ENCODE measurements around the gene HS2ST1. TPM values are rescaled to one million over a fixed set of nuclear protein-coding genes. Genes with fewer than 3 reads are reported as not detected.

Gene HS2ST1
- total RNA-seq, 1 experiment from 2014 or later: 30.1 TPM

- TF ChIP-seq ZBTB33 (IDR thresholded peaks at IDR 0.05; ENCODE audit: extremely low read depth, insufficient replicate concordance, low read length) (no peak), ZFX (IDR thresholded peaks at IDR 0.05) (no peak), EZH2phosphoT487 (IDR thresholded peaks at IDR 0.05; ENCODE audit: borderline replicate concordance) (no peak), YY1 (IDR thresholded peaks at IDR 0.05; ENCODE audit: extremely low read depth, insufficient replicate concordance, low read depth, low read length) (no peak), EGR1 (IDR thresholded peaks at IDR 0.05; ENCODE audit: low read depth) (no peak)
Measured at GRCh38 chr1:86906419-86906818, 8.0 kb upstream of the HS2ST1 start (continued).

- CTCF ChIA-PET: no interaction called here
- Histone ChIP-seq H3K27ac (ENCODE audit: low read depth, low read length) (no peak overlapping the region), H3K4me3 (replicated peaks in 1 of 2; ENCODE audit: low read depth in 1 of 2, low read length in 2 of 2) (peak overlapping the region; percentile 92 to 94), H3K9ac (ENCODE audit: low read length) (peak overlapping the region; percentile 95), H2AFZ (ENCODE audit: low read depth, low read length, poor library complexity, severe bottlenecking) (no peak overlapping the region), H4K20me1 (ENCODE audit: insufficient read depth) (no peaks in the 10 kb centered on the region), H3K36me3 (ENCODE audit: control insufficient read depth in 1 of 2, insufficient read depth in 2 of 2, low read length in 2 of 2) (no peaks in the 10 kb centered on the region), H3K4me2 (ENCODE audit: low read length) (peak overlapping the region; percentile 73), H3K9me2 (ENCODE audit: insufficient read depth) (no peaks in the 10 kb centered on the region), H3K4me1 (ENCODE audit: control insufficient read depth in 1 of 2, insufficient read depth in 2 of 2, low read length in 2 of 2) (peaks cover 11 to 21% of the 10 kb centered on the region in 2 experiments; a peak in 3 of 4 replicates), H3K9me3 (ENCODE audit: control insufficient read depth in 1 of 2, insufficient read depth in 1 of 2, low read depth in 1 of 2, low read length in 2 of 2) (no peaks in the 10 kb centered on the region), H3K79me2 (ENCODE audit: insufficient read depth, low read length) (peaks cover 92% of the 10 kb centered on the region), H3K27me3 (ENCODE audit: insufficient read depth, low read length) (no peaks in the 10 kb centered on the region)
- POLR2A ChIA-PET: no interaction called here
- ATAC-seq: no peak
- DNase-seq (ENCODE audit: low read depth, low spot score): no peak
- BruUV-seq (replicated peaks): no TSS peak
- intact Hi-C loops (cut with micrococcal nuclease): no loop called here
- RAD21 ChIA-PET (ENCODE audit: low non-redundant PET in 1 of 2, low total read pairs in 2 of 2, uncharacterized antibody in 2 of 2, unreplicated experiment in 2 of 2): no interaction called here
- no peak for TF ChIP-seq POLR2A (IDR thresholded peaks at IDR 0.05; ENCODE audit: borderline replicate concordance, extremely low read depth, insufficient read depth, insufficient read length)
- TF ChIP-seq JUND (IDR thresholded peaks at IDR 0.05): no peak
- TF ChIP-seq SP1 (IDR thresholded peaks at IDR 0.05; ENCODE audit: low read depth): no peak
- TF ChIP-seq YY1 (IDR thresholded peaks at IDR 0.05; ENCODE audit: extremely low read depth, insufficient replicate concordance, low read depth, low read length): no peak
- TF ChIP-seq SIN3A (IDR thresholded peaks at IDR 0.05; ENCODE audit: low read depth): no peak
- TF ChIP-seq ZBTB33 (IDR thresholded peaks at IDR 0.05; ENCODE audit: extremely low read depth, insufficient replicate concordance, low read length): no peak
- no peak for TF ChIP-seq EGR1 (IDR thresholded peaks at IDR 0.05; ENCODE audit: low read depth)
- no peak for TF ChIP-seq ZNF274 (IDR thresholded peaks at IDR 0.05; ENCODE audit: low read depth, low read length)
- TF ChIP-seq RAD21 (IDR thresholded peaks at IDR 0.05; ENCODE audit: low read depth): no peak
- TF ChIP-seq CTCF (IDR thresholded peaks at IDR 0.05 in 2 of 3, conservative IDR thresholded peaks at IDR 0.05 in 1 of 3; ENCODE audit: borderline replicate concordance in 1 of 3, insufficient read depth in 1 of 3, low read depth in 2 of 3, low read length in 2 of 3): no peak
- no peak for TF ChIP-seq EZH2 (IDR thresholded peaks at IDR 0.05)
- TF ChIP-seq CBX3 (IDR thresholded peaks at IDR 0.05; ENCODE audit: low read depth): no peak
- no peak for TF ChIP-seq TCF7L2 (IDR thresholded peaks at IDR 0.05; ENCODE audit: borderline replicate concordance, extremely low read depth, insufficient read depth, insufficient read length)
Measured at GRCh38 chr1:86912281-86912900, 2.0 kb upstream of the HS2ST1 start.

All from HCT116 (cell line).